Stimulated activated CD8-positive, alpha-beta memory T cell treated with anti-CD3 and anti-CD28 coated beads, Interleukin-2, amount 100 ng/mL, for 1 hour (primary cell): ENCODE measurements around the gene FANCC.
"Not testable (repeated sequence)": the region's sequence is repeated elsewhere in the genome, so short reads cannot be mapped to it uniquely, and the experiment has no call there.

Source experiments
- DNase-seq, 2 donors: peaks; one replicate each; pipeline ENCODE4 v3.0.0-alpha.2; 2020; ENCODE audit warnings: low read depth in 2 of 2

Gene FANCC

GRCh38 chr9:95329061-95329460, 11.6 kb upstream of the FANCC start:
- DNase-seq, result not testable (repeated sequence)

GRCh38 chr9:95327239-95327865, 9.8 kb upstream of the FANCC start:
- no peak for DNase-seq

- DNase-seq, result no peak
These were observed 7.7 kb upstream of the FANCC start for GRCh38 chr9:95325221-95325620.

GRCh38 chr9:95317893-95318211, 343 bp upstream of the FANCC start:
- DNase-seq, result no peak

GRCh38 chr9:95316794-95317118, 753 bp downstream of the FANCC start:
- no peak for DNase-seq

- DNase-seq, result no peak
These were observed 1.2 kb downstream of the FANCC start for GRCh38 chr9:95316274-95316673.

GRCh38 chr9:95315108-95315746, 2.3 kb downstream of the FANCC start:
- no peak for DNase-seq

- no peak for DNase-seq
These were observed 4.5 kb downstream of the FANCC start for GRCh38 chr9:95313010-95313498.

GRCh38 chr9:95311961-95312360, 5.5 kb downstream of the FANCC start:
- DNase-seq, result no peak

GRCh38 chr9:95307538-95307937, 10.0 kb downstream of the FANCC start:
- no peak for DNase-seq

- DNase-seq, result no peak
These were observed 10.7 kb downstream of the FANCC start for GRCh38 chr9:95306819-95307218.

GRCh38 chr9:95305770-95306492, 11.6 kb downstream of the FANCC start:
- DNase-seq, result no peak

- no peak for DNase-seq
These were observed 15.0 kb downstream of the FANCC start for GRCh38 chr9:95302479-95302878.

- DNase-seq, result no peak
These were observed 19.7 kb downstream of the FANCC start for GRCh38 chr9:95297760-95298159.

GRCh38 chr9:95297316-95297715, 20.2 kb downstream of the FANCC start:
- no peak for DNase-seq

GRCh38 chr9:95296761-95297160, 20.7 kb downstream of the FANCC start:
- no peak for DNase-seq

GRCh38 chr9:95293296-95293695, 24.2 kb downstream of the FANCC start:
- not testable (repeated sequence) for DNase-seq

GRCh38 chr9:95292226-95292625, 25.3 kb downstream of the FANCC start:
- DNase-seq, result no peak

GRCh38 chr9:95286151-95286550, 31.4 kb downstream of the FANCC start:
- DNase-seq, result no peak

GRCh38 chr9:95285307-95285706, 32.2 kb downstream of the FANCC start:
- no peak for DNase-seq

- DNase-seq, result no peak
These were observed 33.1 kb downstream of the FANCC start for GRCh38 chr9:95284162-95285080.

- no peak for DNase-seq
These were observed 33.8 kb downstream of the FANCC start for GRCh38 chr9:95283673-95284072.
